DOHH2 (cell line): ENCODE data around the gene GSG1L.

Experiments used
- CTCF ChIP-seq: fragments of 200-600 bp; sonication (generic); IDR thresholded peaks from one replicate; pipeline ENCODE4 v1.5.1; 2014; ENCODE audit warnings: antibody characterized with exemption, mild to moderate bottlenecking, low read depth, low read length; ENCODE audit not compliant: poor library complexity, severe bottlenecking
- EZH2phosphoT487 ChIP-seq: fragments of 200-600 bp; sonication (generic); IDR thresholded peaks from 2 replicates; pipeline ENCODE4 v1.6.1; 2017; ENCODE audit warnings: borderline replicate concordance, mild to moderate bottlenecking, antibody characterized with exemption, low read length, moderate library complexity, mixed read lengths

- TF ChIP-seq CTCF (no peak), EZH2phosphoT487 (no peak)
Measured at GRCh38 chr16:27950206-27950887, 113.2 kb downstream of the GSG1L start.
